HEK293 (cell line): Measurements from ENCODE around the gene SYNGAP1.

Experiments used
- BCL11A ChIP-seq: fragments of 450-650 bp; formaldehyde crosslinking; IDR thresholded peaks from 2 replicates; pipeline ENCODE4 v1.5.1; 2016; ENCODE audit warnings: low read depth, missing biosample characterization, missing genetic modification characterization
- BCL11B ChIP-seq: fragments of 450-650 bp; formaldehyde crosslinking; IDR thresholded peaks from 2 replicates; pipeline ENCODE4 v1.5.1; 2016; ENCODE audit warnings: low read depth, missing biosample characterization, missing genetic modification characterization
- CTCF ChIP-seq: fragments of 450-650 bp; formaldehyde crosslinking; IDR thresholded peaks from 2 replicates; pipeline ENCODE4 v1.5.1; 2016; ENCODE audit warnings: missing biosample characterization, missing genetic modification characterization
- GLI4 ChIP-seq: fragments of 450-650 bp; formaldehyde crosslinking; IDR thresholded peaks from 2 replicates; pipeline ENCODE4 v1.5.1; 2016; ENCODE audit warnings: missing biosample characterization, missing genetic modification characterization
- GLIS2 ChIP-seq: fragments of 450-650 bp; formaldehyde crosslinking; IDR thresholded peaks from 2 replicates; pipeline ENCODE4 v1.5.1; 2016; ENCODE audit warnings: missing biosample characterization, missing genetic modification characterization
- HIC1 ChIP-seq: fragments of 450-650 bp; formaldehyde crosslinking; IDR thresholded peaks from 2 replicates; pipeline ENCODE4 v1.5.1; 2016; ENCODE audit warnings: missing biosample characterization, missing genetic modification characterization
- HOXC10 ChIP-seq: sonication (generic); formaldehyde crosslinking; IDR thresholded peaks from 2 replicates; pipeline ENCODE4 v1.8.1; 2023; ENCODE audit warnings: mild to moderate bottlenecking, missing genetic modification reagents
- HOXD13 ChIP-seq: sonication (generic); formaldehyde crosslinking; IDR thresholded peaks from 2 replicates; pipeline ENCODE4 v1.8.0; 2022; ENCODE audit warnings: missing genetic modification reagents, borderline replicate concordance
- IKZF3 ChIP-seq: fragments of 450-650 bp; IDR thresholded peaks from 2 replicates; pipeline ENCODE4 v1.5.0; 2018; ENCODE audit warnings: missing biosample characterization, mild to moderate bottlenecking, missing genetic modification characterization, moderate library complexity
- KLF16 ChIP-seq: fragments of 450-650 bp; formaldehyde crosslinking; IDR thresholded peaks from 2 replicates; pipeline ENCODE4 v1.5.1; 2017; ENCODE audit warnings: missing biosample characterization, missing genetic modification characterization
- KLF17 ChIP-seq: fragments of 450-650 bp; formaldehyde crosslinking; IDR thresholded peaks from 2 replicates; pipeline ENCODE4 v1.5.1; 2016; ENCODE audit warnings: missing biosample characterization, missing genetic modification characterization
- KLF9 ChIP-seq: fragments of 450-650 bp; formaldehyde crosslinking; IDR thresholded peaks from 2 replicates; pipeline ENCODE4 v1.5.1; 2016; ENCODE audit warnings: missing biosample characterization, missing genetic modification characterization, low read depth
- PRDM1 ChIP-seq: fragments of 450-650 bp; formaldehyde crosslinking; IDR thresholded peaks from 2 replicates; pipeline ENCODE4; 2016; ENCODE audit warnings: missing biosample characterization, missing genetic modification characterization
- SP3 ChIP-seq: fragments of 450-650 bp; formaldehyde crosslinking; IDR thresholded peaks from 2 replicates; pipeline ENCODE4 v1.5.1; 2016; ENCODE audit warnings: missing biosample characterization, missing genetic modification characterization
- WT1 ChIP-seq: fragments of 450-650 bp; formaldehyde crosslinking; IDR thresholded peaks from 2 replicates; pipeline ENCODE4 v1.5.1; 2016; ENCODE audit warnings: missing biosample characterization, missing genetic modification characterization
- ZBTB10 ChIP-seq: fragments of 450-650 bp; formaldehyde crosslinking; IDR thresholded peaks from 2 replicates; pipeline ENCODE4 v1.5.1; 2016; ENCODE audit warnings: missing biosample characterization, missing genetic modification characterization
- ZBTB20 ChIP-seq: fragments of 450-650 bp; formaldehyde crosslinking; IDR thresholded peaks from 2 replicates; pipeline ENCODE4 v1.5.1; 2016; ENCODE audit warnings: missing biosample characterization, missing genetic modification characterization
- ZBTB26 ChIP-seq: fragments of 450-650 bp; formaldehyde crosslinking; optimal IDR thresholded peaks from 2 replicates; pipeline ENCODE3; 2016; ENCODE audit warnings: missing biosample characterization, mild to moderate bottlenecking, missing genetic modification characterization
- ZBTB48 ChIP-seq: fragments of 450-650 bp; formaldehyde crosslinking; IDR thresholded peaks from 2 replicates; pipeline ENCODE4 v1.5.1; 2016; ENCODE audit warnings: missing biosample characterization, missing genetic modification characterization
- ZFP69B ChIP-seq: fragments of 450-650 bp; formaldehyde crosslinking; IDR thresholded peaks from 2 replicates; pipeline ENCODE4 v1.5.1; 2016; ENCODE audit warnings: missing biosample characterization, missing genetic modification characterization
- ZNF223 ChIP-seq: fragments of 450-650 bp; formaldehyde crosslinking; IDR thresholded peaks from 2 replicates; pipeline ENCODE4 v1.5.1; 2016; ENCODE audit warnings: missing biosample characterization, missing genetic modification characterization
- ZNF24 ChIP-seq: fragments of 450-650 bp; formaldehyde crosslinking; IDR thresholded peaks from 2 replicates; pipeline ENCODE4 v1.5.1; 2016; ENCODE audit warnings: missing biosample characterization, missing genetic modification characterization
- ZNF391 ChIP-seq: fragments of 450-650 bp; formaldehyde crosslinking; IDR thresholded peaks from 2 replicates; pipeline ENCODE4 v1.5.1; 2016; ENCODE audit warnings: low read depth, missing biosample characterization, missing genetic modification characterization, borderline replicate concordance
- ZNF423 ChIP-seq: fragments of 450-650 bp; formaldehyde crosslinking; IDR thresholded peaks from 2 replicates; pipeline ENCODE4 v1.5.1; 2016; ENCODE audit warnings: missing biosample characterization, missing genetic modification characterization
- ZNF561 ChIP-seq: fragments of 450-650 bp; IDR thresholded peaks from 2 replicates; pipeline ENCODE4 v1.5.1; 2018; ENCODE audit warnings: missing biosample characterization, missing genetic modification characterization, borderline replicate concordance
- ZNF843 ChIP-seq: fragments of 450-650 bp; formaldehyde crosslinking; IDR thresholded peaks from 2 replicates; pipeline ENCODE4 v1.5.1; 2016; ENCODE audit warnings: missing biosample characterization, missing genetic modification characterization
- ZSCAN5A ChIP-seq: fragments of 450-650 bp; formaldehyde crosslinking; IDR thresholded peaks from 2 replicates; pipeline ENCODE4 v1.5.1; 2016; ENCODE audit warnings: missing biosample characterization, missing genetic modification characterization

The SYNGAP1 gene

GRCh38 chr6:33410050-33410710 lies 9.7 kb upstream of the SYNGAP1 start (continued):
- peak; percentile 93 for TF ChIP-seq HIC1 (tag by site-specific recombination)
- peak; percentile 76 for TF ChIP-seq KLF17 (tag by site-specific recombination)
- peak; percentile 51; the same call in 1 of the 2 replicates for TF ChIP-seq ZNF24
- TF ChIP-seq HOXC10: 0 out of 2 replicates have a peak, but pooled peaks have one; percentile 23
- no peak for TF ChIP-seq KLF16 (tag by site-specific recombination)
- TF ChIP-seq ZNF561 (tag by site-specific recombination): peak; percentile 59; the same call in 1 of the 2 replicates
- TF ChIP-seq ZNF223: no peak
- 0 out of 2 replicates have a peak, but pooled peaks have one; percentile 33 for TF ChIP-seq ZNF391 (tag by site-specific recombination)
- TF ChIP-seq PRDM1 (tag by site-specific recombination): peak; percentile 39; the same call in 1 of the 2 replicates
- peak; percentile 62; the same call in 1 of the 2 replicates for TF ChIP-seq ZBTB20
- TF ChIP-seq BCL11A: peak; percentile 64; the same call in 1 of the 2 replicates
- peak; percentile 97 for TF ChIP-seq KLF9 (tag by site-specific recombination)
- peak; percentile 59; the same call in 1 of the 2 replicates for TF ChIP-seq ZNF843 (tag by site-specific recombination)
- TF ChIP-seq ZFP69B (tag by site-specific recombination): 0 out of 2 replicates have a peak, but pooled peaks have one; percentile 12
- peak; percentile 54; the same call in 1 of the 2 replicates for TF ChIP-seq ZBTB48 (tag by site-specific recombination)
- 0 out of 2 replicates have a peak, but pooled peaks have one; percentile 37 for TF ChIP-seq HOXD13 (CRISPR knock-in tag)
- peak; percentile 82 for TF ChIP-seq GLIS2
- peak; percentile 99 for TF ChIP-seq IKZF3 (tag by site-specific recombination)
- TF ChIP-seq ZNF423 (tag by site-specific recombination): 0 out of 2 replicates have a peak, but pooled peaks have one; percentile 45
- TF ChIP-seq ZBTB10: peak; percentile 93
- peak; percentile 72 for TF ChIP-seq WT1 (tag by site-specific recombination)
- no peak for TF ChIP-seq CTCF (tag by site-specific recombination)
- TF ChIP-seq GLI4 (tag by site-specific recombination): no peak
- TF ChIP-seq SP3 (tag by site-specific recombination): peak; percentile 91
- no peak for TF ChIP-seq ZSCAN5A (tag by site-specific recombination)
- peak; percentile 98 for TF ChIP-seq ZBTB26 (tag by site-specific recombination)
- peak; percentile 43; the same call in 1 of the 2 replicates for TF ChIP-seq BCL11B (tag by site-specific recombination)
